GM11168 (cell line): ENCODE data around the gene WASHC4.

ENCODE experiments used
- in situ Hi-C: fragments of 300-500 bp; cut with MboI; formaldehyde crosslinking; loops from one replicate; pipeline ENCODE4 v1.12.0; 2022; ENCODE audit warnings: low sequenced_read_pairs; ENCODE audit not compliant: unreplicated experiment

The WASHC4 gene, protein sequence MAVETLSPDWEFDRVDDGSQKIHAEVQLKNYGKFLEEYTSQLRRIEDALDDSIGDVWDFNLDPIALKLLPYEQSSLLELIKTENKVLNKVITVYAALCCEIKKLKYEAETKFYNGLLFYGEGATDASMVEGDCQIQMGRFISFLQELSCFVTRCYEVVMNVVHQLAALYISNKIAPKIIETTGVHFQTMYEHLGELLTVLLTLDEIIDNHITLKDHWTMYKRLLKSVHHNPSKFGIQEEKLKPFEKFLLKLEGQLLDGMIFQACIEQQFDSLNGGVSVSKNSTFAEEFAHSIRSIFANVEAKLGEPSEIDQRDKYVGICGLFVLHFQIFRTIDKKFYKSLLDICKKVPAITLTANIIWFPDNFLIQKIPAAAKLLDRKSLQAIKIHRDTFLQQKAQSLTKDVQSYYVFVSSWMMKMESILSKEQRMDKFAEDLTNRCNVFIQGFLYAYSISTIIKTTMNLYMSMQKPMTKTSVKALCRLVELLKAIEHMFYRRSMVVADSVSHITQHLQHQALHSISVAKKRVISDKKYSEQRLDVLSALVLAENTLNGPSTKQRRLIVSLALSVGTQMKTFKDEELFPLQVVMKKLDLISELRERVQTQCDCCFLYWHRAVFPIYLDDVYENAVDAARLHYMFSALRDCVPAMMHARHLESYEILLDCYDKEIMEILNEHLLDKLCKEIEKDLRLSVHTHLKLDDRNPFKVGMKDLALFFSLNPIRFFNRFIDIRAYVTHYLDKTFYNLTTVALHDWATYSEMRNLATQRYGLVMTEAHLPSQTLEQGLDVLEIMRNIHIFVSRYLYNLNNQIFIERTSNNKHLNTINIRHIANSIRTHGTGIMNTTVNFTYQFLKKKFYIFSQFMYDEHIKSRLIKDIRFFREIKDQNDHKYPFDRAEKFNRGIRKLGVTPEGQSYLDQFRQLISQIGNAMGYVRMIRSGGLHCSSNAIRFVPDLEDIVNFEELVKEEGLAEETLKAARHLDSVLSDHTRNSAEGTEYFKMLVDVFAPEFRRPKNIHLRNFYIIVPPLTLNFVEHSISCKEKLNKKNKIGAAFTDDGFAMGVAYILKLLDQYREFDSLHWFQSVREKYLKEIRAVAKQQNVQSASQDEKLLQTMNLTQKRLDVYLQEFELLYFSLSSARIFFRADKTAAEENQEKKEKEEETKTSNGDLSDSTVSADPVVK

GRCh38 chr12:105107494-105108371 lies at the start of gene WASHC4:
WASHC4 (plus strand) TSS chr12:105107731; CDS start chr12:105107801, 70 bp downstream.
- in situ Hi-C loops = no loop called here

DNA sequence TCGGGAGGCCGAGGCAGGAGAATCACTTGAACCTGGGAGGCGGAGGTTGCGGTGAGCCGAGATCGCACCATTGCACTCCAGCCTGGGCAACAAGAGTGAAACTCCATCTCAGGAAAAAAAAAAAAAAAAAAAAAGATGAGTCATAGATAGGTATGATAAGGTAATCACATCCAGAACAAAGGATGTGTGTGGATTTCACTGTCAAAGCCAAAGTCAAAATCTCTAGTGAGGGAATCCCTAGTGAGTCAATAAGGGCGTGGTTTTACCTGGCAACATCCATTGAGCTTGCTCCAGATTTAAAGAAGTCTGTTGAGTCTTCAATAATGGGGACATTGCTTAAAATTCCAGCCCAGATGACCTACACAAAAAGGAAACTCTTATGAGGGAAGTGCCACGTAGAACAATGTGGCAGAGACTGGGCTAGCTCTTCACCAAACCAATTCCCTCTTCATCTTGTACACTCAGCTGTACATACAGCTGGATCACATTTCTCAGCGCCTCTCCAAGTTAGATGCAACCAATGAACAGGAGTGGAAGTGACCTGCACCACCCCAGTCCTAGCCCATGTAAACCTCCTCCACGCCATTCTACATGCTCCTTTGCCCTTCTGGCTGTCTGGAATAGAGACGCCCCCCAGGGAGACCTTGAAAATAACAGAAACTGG lies 46.7 kb upstream of the WASHC4 start:
- in situ Hi-C loops = loop anchor here (10.0 to 25.0 kb wide), 3 partner anchors 324 to 849 kb away; partner anchors contain the start of gene TXNRD1

- in situ Hi-C loops = loop anchor here (10.0 to 25.0 kb wide), 3 partner anchors 327 to 852 kb away; partner anchors contain the start of gene TXNRD1
Measured at GRCh38 chr12:105064564-105065178, 42.9 kb upstream of the WASHC4 start.

DNA sequence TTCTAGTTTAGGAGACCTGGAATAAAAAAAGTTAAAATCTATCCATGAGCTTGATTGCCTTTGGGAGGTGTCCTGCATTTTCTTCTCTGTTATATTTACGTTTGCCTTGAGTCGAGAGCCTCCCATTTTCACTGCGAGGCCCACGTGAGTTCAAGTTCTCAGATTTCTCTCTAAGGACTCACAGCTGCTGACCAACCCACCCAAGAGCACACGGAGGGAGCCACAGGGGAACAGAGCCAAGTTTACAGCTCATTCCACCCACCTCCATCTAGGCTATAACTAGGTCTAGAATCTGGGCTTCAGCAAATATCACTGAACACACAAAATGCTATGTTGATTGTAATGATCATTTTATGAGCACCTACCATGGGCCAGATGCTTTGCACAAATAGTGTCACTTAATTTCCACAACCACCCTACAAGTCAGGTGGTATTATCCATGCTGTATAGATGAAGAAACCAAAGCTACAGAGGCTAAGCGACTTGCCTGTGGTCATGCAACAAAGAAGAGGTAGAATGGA lies 40.0 kb upstream of the WASHC4 start:
- in situ Hi-C loops = loop anchor here (10.0 to 25.0 kb wide), 3 partner anchors 330 to 855 kb away; partner anchors contain the start of gene TXNRD1

DNA sequence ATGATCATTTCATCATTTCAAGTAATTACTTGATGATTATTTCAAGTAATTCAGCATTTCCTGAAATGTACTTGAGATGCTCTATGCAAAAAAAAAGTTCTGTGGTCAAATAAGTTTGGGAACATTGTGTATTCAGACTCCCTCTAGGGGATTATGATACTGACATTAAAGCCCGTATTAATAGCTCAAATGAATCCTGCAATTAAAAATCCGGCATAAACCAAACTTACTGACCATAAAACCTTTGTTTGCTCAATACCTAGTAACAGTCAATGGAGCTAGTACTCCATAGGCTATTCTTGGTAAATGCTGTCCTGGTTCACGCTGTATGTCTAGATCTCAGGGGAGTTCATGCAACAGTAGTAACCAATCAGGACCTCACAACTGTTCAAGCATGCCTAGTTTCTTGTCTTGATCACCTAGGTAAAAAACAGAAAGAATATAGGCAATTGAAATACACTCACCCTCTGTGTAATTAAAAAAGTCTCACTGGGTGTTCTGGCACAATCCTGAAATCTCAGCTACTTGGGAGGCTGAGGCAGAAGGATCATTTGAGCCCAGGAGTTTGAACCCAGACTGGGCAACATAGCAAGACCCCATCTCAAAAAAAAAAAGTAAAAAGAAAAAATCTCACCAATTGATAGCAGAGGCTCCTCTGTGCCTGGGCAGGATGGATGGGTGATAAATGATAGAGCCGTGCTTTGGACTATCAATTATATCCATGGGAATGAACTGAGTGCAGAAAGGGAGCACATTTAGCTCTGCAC lies 37.4 kb upstream of the WASHC4 start:
- in situ Hi-C loops = loop anchor here (10.0 to 25.0 kb wide), 3 partner anchors 333 to 858 kb away; partner anchors contain the start of gene TXNRD1

DNA sequence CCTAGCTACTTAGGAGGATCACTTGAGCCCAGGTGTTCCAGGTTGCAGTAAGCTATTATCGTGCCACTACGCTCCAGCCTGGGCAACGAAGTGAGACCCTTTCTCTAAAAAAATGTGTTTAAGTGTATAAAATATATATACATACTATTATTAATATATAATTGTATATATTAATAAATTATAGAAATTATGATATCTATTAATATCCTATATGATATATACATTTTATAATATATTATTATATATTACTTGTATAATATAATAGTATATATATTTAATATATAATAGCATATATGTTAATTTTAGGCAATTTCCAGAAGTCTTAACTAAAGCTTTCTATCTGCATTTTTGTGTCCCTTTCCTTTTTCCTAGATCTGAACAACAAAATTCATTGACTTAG lies 35.5 kb upstream of the WASHC4 start:
- in situ Hi-C loops = loop anchor here (25.0 kb wide), 2 partner anchors 335 to 860 kb away; partner anchors contain the start of gene TXNRD1

DNA sequence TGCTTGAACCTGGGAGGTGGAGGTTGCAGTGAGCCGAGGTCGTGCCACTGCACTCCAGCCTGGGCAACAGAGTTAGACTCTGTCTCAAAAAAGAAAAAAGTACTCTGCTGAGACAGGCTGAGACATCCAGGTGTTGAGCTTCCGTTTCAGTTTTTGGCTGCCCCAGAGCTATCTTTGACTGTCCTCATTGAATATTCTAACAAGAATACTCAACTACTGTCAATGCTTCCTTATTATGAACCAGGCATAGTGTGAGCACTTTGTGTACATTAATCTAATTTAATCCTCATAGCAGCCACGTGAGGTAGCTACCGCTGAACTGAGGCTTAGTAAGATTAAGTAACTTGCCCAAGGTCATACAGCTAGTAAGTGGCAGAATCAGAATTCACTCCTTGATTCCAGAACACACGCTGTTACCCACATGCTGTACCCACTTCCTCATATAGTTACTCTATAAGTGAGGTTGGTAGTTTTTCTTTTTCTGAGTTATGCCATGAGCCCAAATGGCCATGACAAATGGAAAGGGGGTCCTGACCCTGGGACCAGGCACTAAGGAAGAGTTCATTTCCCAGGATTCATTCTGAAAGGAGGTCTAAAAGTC lies 34.5 kb upstream of the WASHC4 start:
- in situ Hi-C loops = loop anchor here (25.0 kb wide), 2 partner anchors 336 to 861 kb away; partner anchors contain the start of gene TXNRD1

DNA sequence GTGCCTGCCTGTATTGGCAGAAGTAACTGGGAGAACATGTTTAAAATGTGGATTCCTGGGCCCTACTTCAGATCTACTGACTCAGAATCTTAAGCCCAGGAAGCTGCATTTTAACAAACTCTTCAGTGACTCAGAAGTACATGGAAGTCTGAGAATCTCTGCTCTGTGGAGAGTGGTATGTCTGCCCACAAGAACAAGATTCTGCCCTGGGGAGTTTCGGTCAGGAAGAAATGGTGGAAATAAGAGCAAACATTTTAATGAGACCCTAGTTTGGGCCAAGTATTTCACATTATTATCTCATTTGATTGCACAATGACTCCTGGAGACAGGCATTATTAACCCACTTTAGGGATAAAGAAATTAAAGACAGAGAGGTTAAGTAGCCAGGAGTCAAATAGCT lies 31.4 kb upstream of the WASHC4 start:
- in situ Hi-C loops = no loop called here

DNA sequence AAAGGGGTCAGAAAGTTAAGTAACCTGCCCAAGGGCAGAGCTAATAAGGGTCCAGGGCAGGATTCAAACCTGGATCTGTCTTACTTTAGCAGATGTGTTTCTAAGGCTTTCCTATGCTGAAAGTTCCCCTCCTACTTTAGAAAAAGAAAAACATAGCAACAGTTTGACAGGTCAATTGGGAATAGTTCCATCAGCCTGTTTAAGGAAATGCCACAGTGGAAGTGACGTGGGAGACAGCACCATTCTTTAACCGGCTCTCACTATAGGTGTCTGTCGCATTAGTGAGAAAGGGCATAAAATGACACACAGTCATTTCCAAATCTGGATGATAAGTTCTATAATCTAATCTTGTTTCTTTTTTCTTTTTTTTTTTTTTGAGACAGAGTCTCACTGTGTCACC lies 30.6 kb upstream of the WASHC4 start:
- in situ Hi-C loops = no loop called here

GRCh38 chr12:105077435-105077834 lies 30.1 kb upstream of the WASHC4 start:
- in situ Hi-C loops = no loop called here

- in situ Hi-C loops = no loop called here
Measured at GRCh38 chr12:105078712-105079570, 28.6 kb upstream of the WASHC4 start.

DNA sequence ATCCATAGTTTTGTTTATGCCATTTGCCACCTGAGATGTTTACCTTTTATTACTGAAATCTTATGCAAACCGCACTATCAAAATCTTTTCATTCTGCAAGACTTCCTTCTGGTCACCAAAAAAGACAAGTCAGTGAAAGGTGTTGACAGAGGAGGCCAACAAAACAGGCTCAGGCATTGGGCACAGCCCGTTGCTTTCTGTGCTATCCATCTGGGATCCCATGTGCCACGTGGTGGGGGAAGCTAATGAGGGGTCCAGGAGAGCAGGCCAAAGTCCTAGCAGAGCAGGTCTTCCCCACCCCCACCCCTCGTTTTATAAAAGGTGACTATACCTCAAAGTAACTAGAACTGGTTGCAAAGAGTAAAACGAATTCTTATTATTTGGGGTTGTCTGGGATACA lies 24.5 kb upstream of the WASHC4 start:
- in situ Hi-C loops = no loop called here

- in situ Hi-C loops = no loop called here
Measured at GRCh38 chr12:105083551-105084105, 23.9 kb upstream of the WASHC4 start.

- in situ Hi-C loops = no loop called here
Measured at GRCh38 chr12:105084251-105085250, 23.0 kb upstream of the WASHC4 start, which contains the start of gene ALDH1L2. ALDH1L2 (minus strand) TSS chr12:105084458; CDS start chr12:105084436, 22 bp downstream.
